ENCODE data around the gene SKAP2. TPM values are rescaled to one million over a fixed set of nuclear protein-coding genes. Genes with fewer than 3 reads are reported as not detected.

The SKAP2 gene
- total and polyA plus RNA-seq, 10 of the 15 experiments (the other 5 are each of a cell fraction or from before 2014, with no cell fraction given): 10.9 to 40.6 (median 23.5) TPM

DNA sequence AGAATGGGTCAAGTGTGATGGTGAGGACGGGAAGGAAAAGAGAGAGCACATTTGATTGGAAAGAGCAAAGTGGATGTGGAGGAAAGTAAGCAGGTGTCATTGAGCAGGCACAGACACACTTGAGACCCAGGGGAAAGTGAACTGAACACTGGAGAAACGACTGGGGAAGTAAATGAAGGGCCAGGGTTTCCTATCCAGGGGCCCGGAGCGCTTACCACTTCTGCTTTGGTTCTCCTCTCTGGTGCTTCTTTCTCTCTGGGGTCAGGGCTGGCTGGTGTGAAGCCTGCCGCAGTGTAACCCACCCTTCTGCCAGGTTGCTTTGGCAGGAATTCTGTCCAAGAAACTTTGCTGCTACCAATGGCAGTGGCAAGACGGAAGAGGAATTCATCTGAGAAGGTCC, 219.3 kb downstream of the SKAP2 start (continued):
- TF ChIP-seq, protein P1, sequence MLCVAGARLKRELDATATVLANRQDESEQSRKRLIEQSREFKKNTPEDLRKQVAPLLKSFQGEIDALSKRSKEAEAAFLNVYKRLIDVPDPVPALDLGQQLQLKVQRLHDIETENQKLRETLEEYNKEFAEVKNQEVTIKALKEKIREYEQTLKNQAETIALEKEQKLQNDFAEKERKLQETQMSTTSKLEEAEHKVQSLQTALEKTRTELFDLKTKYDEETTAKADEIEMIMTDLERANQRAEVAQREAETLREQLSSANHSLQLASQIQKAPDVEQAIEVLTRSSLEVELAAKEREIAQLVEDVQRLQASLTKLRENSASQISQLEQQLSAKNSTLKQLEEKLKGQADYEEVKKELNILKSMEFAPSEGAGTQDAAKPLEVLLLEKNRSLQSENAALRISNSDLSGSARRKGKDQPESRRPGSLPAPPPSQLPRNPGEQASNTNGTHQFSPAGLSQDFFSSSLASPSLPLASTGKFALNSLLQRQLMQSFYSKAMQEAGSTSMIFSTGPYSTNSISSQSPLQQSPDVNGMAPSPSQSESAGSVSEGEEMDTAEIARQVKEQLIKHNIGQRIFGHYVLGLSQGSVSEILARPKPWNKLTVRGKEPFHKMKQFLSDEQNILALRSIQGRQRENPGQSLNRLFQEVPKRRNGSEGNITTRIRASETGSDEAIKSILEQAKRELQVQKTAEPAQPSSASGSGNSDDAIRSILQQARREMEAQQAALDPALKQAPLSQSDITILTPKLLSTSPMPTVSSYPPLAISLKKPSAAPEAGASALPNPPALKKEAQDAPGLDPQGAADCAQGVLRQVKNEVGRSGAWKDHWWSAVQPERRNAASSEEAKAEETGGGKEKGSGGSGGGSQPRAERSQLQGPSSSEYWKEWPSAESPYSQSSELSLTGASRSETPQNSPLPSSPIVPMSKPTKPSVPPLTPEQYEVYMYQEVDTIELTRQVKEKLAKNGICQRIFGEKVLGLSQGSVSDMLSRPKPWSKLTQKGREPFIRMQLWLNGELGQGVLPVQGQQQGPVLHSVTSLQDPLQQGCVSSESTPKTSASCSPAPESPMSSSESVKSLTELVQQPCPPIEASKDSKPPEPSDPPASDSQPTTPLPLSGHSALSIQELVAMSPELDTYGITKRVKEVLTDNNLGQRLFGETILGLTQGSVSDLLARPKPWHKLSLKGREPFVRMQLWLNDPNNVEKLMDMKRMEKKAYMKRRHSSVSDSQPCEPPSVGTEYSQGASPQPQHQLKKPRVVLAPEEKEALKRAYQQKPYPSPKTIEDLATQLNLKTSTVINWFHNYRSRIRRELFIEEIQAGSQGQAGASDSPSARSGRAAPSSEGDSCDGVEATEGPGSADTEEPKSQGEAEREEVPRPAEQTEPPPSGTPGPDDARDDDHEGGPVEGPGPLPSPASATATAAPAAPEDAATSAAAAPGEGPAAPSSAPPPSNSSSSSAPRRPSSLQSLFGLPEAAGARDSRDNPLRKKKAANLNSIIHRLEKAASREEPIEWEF (IDR thresholded peaks at IDR 0.05; ENCODE audit: insufficient replicate concordance, low read depth, low read length): no peak
- TF ChIP-seq STAT3 (IDR thresholded peaks at IDR 0.05; ENCODE audit: low read depth, low read length) (no peak), CBFB (IDR thresholded peaks at IDR 0.05; ENCODE audit: low read depth) (no peak)
- TF ChIP-seq, protein P2, sequence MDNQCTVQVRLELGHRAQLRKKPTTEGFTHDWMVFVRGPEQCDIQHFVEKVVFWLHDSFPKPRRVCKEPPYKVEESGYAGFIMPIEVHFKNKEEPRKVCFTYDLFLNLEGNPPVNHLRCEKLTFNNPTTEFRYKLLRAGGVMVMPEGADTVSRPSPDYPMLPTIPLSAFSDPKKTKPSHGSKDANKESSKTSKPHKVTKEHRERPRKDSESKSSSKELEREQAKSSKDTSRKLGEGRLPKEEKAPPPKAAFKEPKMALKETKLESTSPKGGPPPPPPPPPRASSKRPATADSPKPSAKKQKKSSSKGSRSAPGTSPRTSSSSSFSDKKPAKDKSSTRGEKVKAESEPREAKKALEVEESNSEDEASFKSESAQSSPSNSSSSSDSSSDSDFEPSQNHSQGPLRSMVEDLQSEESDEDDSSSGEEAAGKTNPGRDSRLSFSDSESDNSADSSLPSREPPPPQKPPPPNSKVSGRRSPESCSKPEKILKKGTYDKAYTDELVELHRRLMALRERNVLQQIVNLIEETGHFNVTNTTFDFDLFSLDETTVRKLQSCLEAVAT (IDR thresholded peaks at IDR 0.05): no peak

DNA sequence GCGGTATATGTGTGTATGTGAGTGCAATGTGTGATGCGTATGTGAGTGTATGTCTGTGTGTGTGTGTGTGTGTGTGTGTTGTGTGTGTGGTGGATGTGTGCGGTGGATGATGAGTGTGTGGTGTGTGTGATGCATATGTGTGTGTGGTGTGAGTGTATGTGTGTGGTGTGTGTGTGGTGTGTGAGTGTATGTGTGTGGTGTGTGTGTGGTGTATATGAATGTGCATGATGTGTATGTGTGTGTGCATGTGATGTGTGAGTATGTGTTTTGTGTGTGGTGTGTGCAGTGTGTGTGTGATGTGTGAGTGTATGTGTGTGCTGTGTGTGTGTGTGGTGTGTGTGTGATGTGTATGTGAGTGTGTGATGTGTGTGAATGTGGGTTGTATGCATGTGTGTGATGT, 222.0 kb downstream of the SKAP2 start:
- Histone ChIP-seq H2AFZ (ENCODE audit: control insufficient read depth, low read depth, low read length) (no peak overlapping the region), H3K4me2 (ENCODE audit: control insufficient read depth, insufficient read depth) (no peak overlapping the region), H3K9me3 (replicated peaks; ENCODE audit: control insufficient read depth, insufficient read depth, low read length) (no peaks in the 10 kb centered on the region), H3K36me3 (ENCODE audit: control insufficient read depth in 2 of 2, insufficient read depth in 2 of 2, low read length in 1 of 2) (no peaks in the 10 kb centered on the region), H3K4me1 (ENCODE audit: control insufficient read depth, insufficient read depth, low read length) (no peaks in the 10 kb centered on the region), H3K79me2 (ENCODE audit: control insufficient read depth, insufficient read depth, low read length) (no peaks in the 10 kb centered on the region), H3K4me3 (no peak overlapping the region), H3K27ac (ENCODE audit: control insufficient read depth, insufficient read depth) (no peak overlapping the region), H3K27me3 (replicated peaks in 1 of 2; ENCODE audit: control insufficient read depth in 2 of 2, insufficient read depth in 2 of 2, low read length in 1 of 2) (no peaks in the 10 kb centered on the region), H4K20me1 (ENCODE audit: control insufficient read depth, insufficient read depth) (no peaks in the 10 kb centered on the region), H3K9ac (ENCODE audit: control insufficient read depth, insufficient read depth, low read length) (no peak overlapping the region)
- ChIA-PET RAD21 (ENCODE audit: unreplicated experiment) (no interaction called here), SMC1A (ENCODE audit: uncharacterized antibody, unreplicated experiment) (no interaction called here), CTCF (no interaction called here), POLR2A (no interaction called here)
- no peak for FAIRE-seq
- BruUV-seq (replicated peaks): no TSS peak
- ATAC-seq: no peak
- in situ Hi-C loops (cut with MboI) (no loop called here), intact Hi-C loops (cut with micrococcal nuclease; ENCODE audit: unreplicated experiment) (no loop called here)
- 97% methylated on average over 3 of the region's 3 CpGs for WGBS (ENCODE audit: insufficient coverage, insufficient replicate concordance, low lambda C conversion rate, missing lambda C conversion rate)
- DNase-seq (ENCODE audit: low read depth, low spot score): no peak
- TF ChIP-seq SKIL (IDR thresholded peaks at IDR 0.05; ENCODE audit: low read depth, poor library complexity, severe bottlenecking): no peak
- peak; percentile 28 for TF ChIP-seq BCL3 (IDR thresholded peaks at IDR 0.05; ENCODE audit: borderline replicate concordance, insufficient read depth, low read depth, low read length, poor library complexity, severe bottlenecking)
- peak; percentile 23 for TF ChIP-seq NR2C2 (IDR thresholded peaks at IDR 0.05; ENCODE audit: borderline replicate concordance, control insufficient read depth, insufficient read length, low read depth)

Data from GM12878 (cell line).